Dendritic cell treated with granulocyte-macrophage colony-stimulating factor and Interleukin-4, amounts not matched to agents 40 ng/mL and 50 ng/mL, for 4 days (primary cell): ENCODE data around the gene GPR63.

Experiments
- H3K27ac Mint-ChIP-seq: one replicate; pipeline ENCODE4 v1.8.0; 2022; ENCODE audit warnings: mild to moderate bottlenecking, mixed read lengths
- H3K27me3 Mint-ChIP-seq: one replicate; pipeline ENCODE4 v1.8.0; 2022; ENCODE audit warnings: mild to moderate bottlenecking, mixed read lengths
- H3K36me3 Mint-ChIP-seq: one replicate; pipeline ENCODE4 v1.8.0; 2022; ENCODE audit warnings: low read depth, mixed read lengths
- H3K4me1 Mint-ChIP-seq: one replicate; pipeline ENCODE4 v1.8.0; 2022; ENCODE audit warnings: low read depth, mixed read lengths
- H3K4me3 Mint-ChIP-seq: one replicate; pipeline ENCODE4 v1.8.0; 2022; ENCODE audit warnings: mild to moderate bottlenecking, moderate library complexity, mixed read lengths
- H3K9me3 Mint-ChIP-seq: one replicate; pipeline ENCODE4 v1.8.0; 2022; ENCODE audit warnings: mixed read lengths
- intact Hi-C: fragments of 100-400 bp; cut with micrococcal nuclease; formaldehyde crosslinking; loops from one replicate; pipeline ENCODE4 v1.15.0; 2022

Gene GPR63

GRCh38 chr6:96809119-96809518 is 28.2 kb downstream of the GPR63 start:
- no peaks in the 10 kb centered on the region for H3K36me3 Mint-ChIP-seq
- intact Hi-C loops = no loop called here
- no peaks in the 10 kb centered on the region for H3K9me3 Mint-ChIP-seq
- H3K27ac Mint-ChIP-seq = no peak overlapping the region
- H3K4me3 Mint-ChIP-seq = no peak overlapping the region
- no peaks in the 10 kb centered on the region for H3K4me1 Mint-ChIP-seq
- H3K27me3 Mint-ChIP-seq = no peaks in the 10 kb centered on the region

GRCh38 chr6:96803106-96803481 is 34.2 kb downstream of the GPR63 start:
- H3K4me1 Mint-ChIP-seq = no peaks in the 10 kb centered on the region

GRCh38 chr6:96795481-96795880 is 41.8 kb downstream of the GPR63 start:
- Mint-ChIP-seq H3K36me3 (no peaks in the 10 kb centered on the region), H3K4me1 (no peaks in the 10 kb centered on the region), H3K4me3 (no peak overlapping the region), H3K9me3 (peaks cover under 1% of the 10 kb centered on the region), H3K27me3 (no peaks in the 10 kb centered on the region), H3K27ac (no peak overlapping the region)
- intact Hi-C loops = no loop called here

More at GRCh38 chr6:96803106-96803481, 34.2 kb downstream of the GPR63 start:
- Mint-ChIP-seq H3K9me3 (no peaks in the 10 kb centered on the region), H3K4me3 (no peak overlapping the region), H3K27ac (no peak overlapping the region), H3K36me3 (no peaks in the 10 kb centered on the region), H3K27me3 (no peaks in the 10 kb centered on the region)
- intact Hi-C loops = no loop called here

GRCh38 chr6:96794980-96795379 is 42.3 kb downstream of the GPR63 start:
- peaks cover 5% of the 10 kb centered on the region for H3K9me3 Mint-ChIP-seq
- H3K4me1 Mint-ChIP-seq = no peaks in the 10 kb centered on the region
- no peaks in the 10 kb centered on the region for H3K36me3 Mint-ChIP-seq
- intact Hi-C loops = no loop called here
- no peak overlapping the region for H3K27ac Mint-ChIP-seq
- no peaks in the 10 kb centered on the region for H3K27me3 Mint-ChIP-seq
- H3K4me3 Mint-ChIP-seq = no peak overlapping the region

GRCh38 chr6:96792561-96793190 is 44.6 kb downstream of the GPR63 start:
- H3K36me3 Mint-ChIP-seq = no peaks in the 10 kb centered on the region
- no peak overlapping the region for H3K27ac Mint-ChIP-seq
- H3K9me3 Mint-ChIP-seq = peaks cover 13% of the 10 kb centered on the region
- no peaks in the 10 kb centered on the region for H3K4me1 Mint-ChIP-seq
- no peaks in the 10 kb centered on the region for H3K27me3 Mint-ChIP-seq
- intact Hi-C loops = no loop called here
- H3K4me3 Mint-ChIP-seq = no peak overlapping the region

- Mint-ChIP-seq H3K9me3 (peaks cover 13% of the 10 kb centered on the region), H3K27ac (no peak overlapping the region), H3K27me3 (no peaks in the 10 kb centered on the region)
These were observed 47.4 kb downstream of the GPR63 start for GRCh38 chr6:96789871-96790270.

GRCh38 chr6:96787846-96788580 is 49.3 kb downstream of the GPR63 start:
- H3K9me3 Mint-ChIP-seq = peaks cover 13% of the 10 kb centered on the region
- no peaks in the 10 kb centered on the region for H3K27me3 Mint-ChIP-seq
- no peaks in the 10 kb centered on the region for H3K4me1 Mint-ChIP-seq
- no peaks in the 10 kb centered on the region for H3K36me3 Mint-ChIP-seq
- no peak overlapping the region for H3K27ac Mint-ChIP-seq
- intact Hi-C loops = no loop called here
- H3K4me3 Mint-ChIP-seq = no peak overlapping the region

More at GRCh38 chr6:96789871-96790270, 47.4 kb downstream of the GPR63 start:
- intact Hi-C loops = no loop called here
- Mint-ChIP-seq H3K4me3 (no peak overlapping the region), H3K36me3 (no peaks in the 10 kb centered on the region), H3K4me1 (no peaks in the 10 kb centered on the region)

- Mint-ChIP-seq H3K27ac (no peak overlapping the region), H3K9me3 (peaks cover 26% of the 10 kb centered on the region), H3K36me3 (no peaks in the 10 kb centered on the region), H3K4me3 (no peak overlapping the region), H3K27me3 (no peaks in the 10 kb centered on the region), H3K4me1 (no peaks in the 10 kb centered on the region)
- intact Hi-C loops = no loop called here
These were observed 50.9 kb downstream of the GPR63 start for GRCh38 chr6:96786336-96786735.

- Mint-ChIP-seq H3K36me3 (no peaks in the 10 kb centered on the region), H3K4me1 (no peaks in the 10 kb centered on the region), H3K4me3 (no peak overlapping the region), H3K27me3 (no peaks in the 10 kb centered on the region), H3K9me3 (peaks cover 18% of the 10 kb centered on the region), H3K27ac (no peak overlapping the region)
- intact Hi-C loops = no loop called here
These were observed 52.6 kb downstream of the GPR63 start for GRCh38 chr6:96784650-96785049.

- H3K27me3 Mint-ChIP-seq = no peaks in the 10 kb centered on the region
- H3K4me3 Mint-ChIP-seq = no peak overlapping the region
- no peak overlapping the region for H3K27ac Mint-ChIP-seq
- intact Hi-C loops = no loop called here
- no peaks in the 10 kb centered on the region for H3K4me1 Mint-ChIP-seq
- no peaks in the 10 kb centered on the region for H3K36me3 Mint-ChIP-seq
- H3K9me3 Mint-ChIP-seq = peaks cover 13% of the 10 kb centered on the region
These were observed 54.0 kb downstream of the GPR63 start for GRCh38 chr6:96783307-96783706.

GRCh38 chr6:96781557-96781956 is 55.7 kb downstream of the GPR63 start:
- Mint-ChIP-seq H3K27me3 (no peaks in the 10 kb centered on the region), H3K9me3 (peaks cover 13% of the 10 kb centered on the region), H3K27ac (no peak overlapping the region), H3K36me3 (no peaks in the 10 kb centered on the region), H3K4me1 (no peaks in the 10 kb centered on the region), H3K4me3 (no peak overlapping the region)
- intact Hi-C loops = no loop called here

GRCh38 chr6:96777113-96777512 is 60.2 kb downstream of the GPR63 start:
- H3K27ac Mint-ChIP-seq = no peak overlapping the region

GRCh38 chr6:96775727-96776400 is 61.4 kb downstream of the GPR63 start:
- H3K27me3 Mint-ChIP-seq = no peaks in the 10 kb centered on the region
- peaks cover under 1% of the 10 kb centered on the region for H3K9me3 Mint-ChIP-seq
- H3K4me1 Mint-ChIP-seq = no peaks in the 10 kb centered on the region
- no peaks in the 10 kb centered on the region for H3K36me3 Mint-ChIP-seq
- H3K4me3 Mint-ChIP-seq = no peak overlapping the region
- intact Hi-C loops = no loop called here
- H3K27ac Mint-ChIP-seq = no peak overlapping the region

More at GRCh38 chr6:96777113-96777512, 60.2 kb downstream of the GPR63 start:
- intact Hi-C loops = no loop called here
- no peaks in the 10 kb centered on the region for H3K4me1 Mint-ChIP-seq
- H3K27me3 Mint-ChIP-seq = no peaks in the 10 kb centered on the region
- H3K4me3 Mint-ChIP-seq = no peak overlapping the region
- peaks cover 4% of the 10 kb centered on the region for H3K9me3 Mint-ChIP-seq
- H3K36me3 Mint-ChIP-seq = no peaks in the 10 kb centered on the region

- no peak overlapping the region for H3K27ac Mint-ChIP-seq
- no peaks in the 10 kb centered on the region for H3K4me1 Mint-ChIP-seq
- no peak overlapping the region for H3K4me3 Mint-ChIP-seq
- no peaks in the 10 kb centered on the region for H3K27me3 Mint-ChIP-seq
- intact Hi-C loops = no loop called here
- H3K36me3 Mint-ChIP-seq = no peaks in the 10 kb centered on the region
- peaks cover 22% of the 10 kb centered on the region for H3K9me3 Mint-ChIP-seq
These were observed 70.5 kb downstream of the GPR63 start for GRCh38 chr6:96766769-96767168.
